CD4-positive, alpha-beta T cell treated with Interleukin-1 beta for 1 hour (primary cell): Measurements from ENCODE around the gene DDX11.
"Not testable (repeated sequence)": the region's sequence is repeated elsewhere in the genome, so short reads cannot be mapped to it uniquely, and the experiment has no call there.

Experiments used
- DNase-seq, 2 donors: peaks; one replicate each; pipeline ENCODE4 v3.0.0-alpha.2; 2020 to 2022

Gene DDX11

DNA sequence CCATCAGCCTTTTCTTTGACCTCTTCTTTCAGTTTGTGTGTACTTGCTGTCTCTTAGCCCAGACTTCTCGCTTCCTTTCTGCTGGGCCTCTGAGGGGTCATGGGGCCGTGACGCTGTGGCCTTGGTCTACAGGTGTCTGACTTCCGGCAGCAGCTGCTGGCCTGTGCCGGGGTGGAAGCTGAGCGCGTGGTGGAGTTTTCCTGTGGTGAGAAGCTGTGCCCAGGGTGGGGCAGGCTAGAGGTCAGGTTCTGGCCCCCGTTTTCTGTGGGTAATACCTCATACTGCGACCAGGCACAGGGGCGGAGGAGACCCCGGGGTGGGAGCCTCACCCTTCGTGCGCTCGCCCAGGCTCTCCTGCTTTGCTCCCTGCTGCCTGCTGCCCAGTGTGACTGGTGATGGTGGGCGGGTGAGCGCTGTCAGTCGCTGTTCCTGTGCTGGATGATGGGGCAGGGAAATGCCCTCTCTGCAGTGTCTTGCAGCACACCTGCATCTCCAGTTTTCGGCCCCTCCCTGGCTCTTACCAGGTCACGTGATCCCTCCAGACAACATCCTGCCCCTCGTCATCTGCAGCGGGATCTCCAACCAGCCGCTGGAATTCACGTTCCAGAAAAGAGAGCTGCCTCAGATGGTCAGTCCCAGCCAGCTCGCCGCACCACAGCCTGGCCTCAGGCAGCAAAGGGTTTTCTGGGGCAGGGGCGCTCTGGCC is 27.0 kb downstream of the DDX11 start:
- peak in 1 of 2 donors; percentile 28 for DNase-seq

GRCh38 chr12:31102125-31102524 is 28.5 kb downstream of the DDX11 start:
- DNase-seq: not testable (repeated sequence)

GRCh38 chr12:31102596-31102995 is 28.9 kb downstream of the DDX11 start:
- DNase-seq: not testable (repeated sequence)

GRCh38 chr12:31103561-31103975 is 29.9 kb downstream of the DDX11 start:
- not testable (repeated sequence) for DNase-seq

DNA sequence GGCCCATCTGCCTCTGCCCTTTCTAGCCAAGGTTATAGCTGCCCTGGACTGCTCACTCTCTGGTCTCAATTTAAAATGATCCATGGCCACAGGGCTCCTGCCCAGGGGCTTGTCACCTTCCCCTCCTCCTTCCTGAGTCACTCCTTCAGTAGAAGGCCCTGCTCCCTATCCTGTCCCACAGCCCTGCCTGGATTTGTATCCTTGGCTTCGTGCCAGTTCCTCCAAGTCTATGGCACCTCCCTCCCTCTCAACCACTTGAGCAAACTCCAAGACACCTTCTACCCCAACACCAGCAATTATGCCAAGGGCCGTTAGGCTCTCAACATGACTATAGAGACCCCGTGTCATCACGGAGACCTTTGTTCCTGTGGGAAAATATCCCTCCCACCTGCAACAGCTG is 30.6 kb downstream of the DDX11 start:
- not testable (repeated sequence) for DNase-seq

DNA sequence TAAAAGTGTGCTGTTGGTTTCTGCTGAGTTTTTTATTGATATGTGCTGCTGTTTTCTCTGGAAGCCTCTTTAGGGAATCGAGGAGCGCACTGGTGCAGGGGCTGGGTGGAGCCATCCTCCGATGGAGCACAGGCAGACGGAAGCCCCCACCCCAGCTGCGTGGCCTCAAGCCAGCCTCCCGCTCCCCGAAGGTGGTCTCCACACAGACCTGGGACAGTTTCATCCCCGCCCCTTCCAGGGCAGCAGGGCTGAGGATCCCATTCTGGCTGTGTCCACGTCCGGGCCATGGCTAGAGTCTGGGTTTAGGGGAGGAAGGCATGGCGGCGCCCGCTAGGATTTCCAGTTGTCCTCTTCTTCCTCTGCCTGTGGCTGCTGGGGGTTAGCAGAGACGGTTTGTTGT is 31.1 kb downstream of the DDX11 start:
- DNase-seq: not testable (repeated sequence)

DNA sequence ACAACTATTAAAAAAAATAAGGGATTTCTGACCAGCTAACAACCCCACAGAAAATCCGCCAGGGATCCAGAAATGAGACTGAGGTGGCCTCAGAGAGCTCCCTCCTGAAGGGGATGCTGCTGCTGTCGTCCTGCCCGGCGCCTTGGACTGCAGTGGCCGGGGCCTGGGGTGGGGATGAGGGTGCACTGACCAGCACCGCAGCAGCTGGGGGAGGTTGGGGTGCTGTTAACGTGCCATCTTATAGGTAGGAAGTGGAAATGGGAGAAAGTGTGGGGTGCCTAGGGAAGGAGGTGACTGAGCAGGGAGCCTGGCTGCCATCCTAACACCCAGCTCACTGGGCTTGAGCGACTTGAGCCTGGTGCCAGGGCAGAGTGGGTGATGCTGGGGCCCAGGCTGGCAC is 32.0 kb downstream of the DDX11 start:
- no peak for DNase-seq

- DNase-seq: no peak
Measured at GRCh38 chr12:31106101-31106803, 32.6 kb downstream of the DDX11 start.

DNA sequence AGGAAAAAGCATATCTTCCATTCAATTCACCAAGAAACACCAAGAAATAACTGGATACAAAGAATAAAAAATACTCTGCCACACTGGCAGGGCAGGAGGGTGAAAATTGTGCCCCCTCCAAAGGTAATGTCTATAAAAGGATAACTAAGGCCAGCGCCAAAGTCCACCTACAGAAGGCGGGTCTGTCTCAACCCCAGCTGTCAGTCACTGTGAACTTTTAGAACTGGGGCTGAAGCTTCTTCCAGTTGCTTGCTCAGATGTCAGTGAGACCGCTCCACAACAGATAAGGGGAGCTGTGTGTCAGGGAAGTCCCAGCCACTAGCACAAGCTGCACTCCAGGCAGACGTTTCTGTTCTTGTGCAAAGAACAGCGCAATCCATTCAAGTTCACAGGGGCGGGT is 36.1 kb downstream of the DDX11 start:
- not testable (repeated sequence) for DNase-seq

GRCh38 chr12:31110263-31110662 is 36.6 kb downstream of the DDX11 start:
- DNase-seq: not testable (repeated sequence)

- not testable (repeated sequence) for DNase-seq
Measured at GRCh38 chr12:31115092-31115601, 41.5 kb downstream of the DDX11 start.

DNA sequence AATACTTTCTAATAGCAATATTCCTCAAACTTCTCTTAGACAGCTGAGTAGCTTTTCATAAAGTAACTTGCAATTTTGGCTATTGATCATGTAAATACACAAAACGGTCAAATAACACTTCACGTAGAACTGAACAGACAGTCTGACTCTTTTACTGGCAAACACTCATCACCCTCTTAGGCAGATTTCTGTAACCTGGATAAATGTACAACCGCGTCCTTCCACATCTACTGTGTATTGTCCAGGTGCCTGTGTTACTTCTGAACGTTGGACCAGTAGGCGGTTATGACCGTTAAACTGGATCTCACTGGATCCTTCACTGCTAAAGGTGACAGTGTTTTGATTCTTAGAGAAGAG is 43.2 kb downstream of the DDX11 start:
- DNase-seq: not testable (repeated sequence)

DNA sequence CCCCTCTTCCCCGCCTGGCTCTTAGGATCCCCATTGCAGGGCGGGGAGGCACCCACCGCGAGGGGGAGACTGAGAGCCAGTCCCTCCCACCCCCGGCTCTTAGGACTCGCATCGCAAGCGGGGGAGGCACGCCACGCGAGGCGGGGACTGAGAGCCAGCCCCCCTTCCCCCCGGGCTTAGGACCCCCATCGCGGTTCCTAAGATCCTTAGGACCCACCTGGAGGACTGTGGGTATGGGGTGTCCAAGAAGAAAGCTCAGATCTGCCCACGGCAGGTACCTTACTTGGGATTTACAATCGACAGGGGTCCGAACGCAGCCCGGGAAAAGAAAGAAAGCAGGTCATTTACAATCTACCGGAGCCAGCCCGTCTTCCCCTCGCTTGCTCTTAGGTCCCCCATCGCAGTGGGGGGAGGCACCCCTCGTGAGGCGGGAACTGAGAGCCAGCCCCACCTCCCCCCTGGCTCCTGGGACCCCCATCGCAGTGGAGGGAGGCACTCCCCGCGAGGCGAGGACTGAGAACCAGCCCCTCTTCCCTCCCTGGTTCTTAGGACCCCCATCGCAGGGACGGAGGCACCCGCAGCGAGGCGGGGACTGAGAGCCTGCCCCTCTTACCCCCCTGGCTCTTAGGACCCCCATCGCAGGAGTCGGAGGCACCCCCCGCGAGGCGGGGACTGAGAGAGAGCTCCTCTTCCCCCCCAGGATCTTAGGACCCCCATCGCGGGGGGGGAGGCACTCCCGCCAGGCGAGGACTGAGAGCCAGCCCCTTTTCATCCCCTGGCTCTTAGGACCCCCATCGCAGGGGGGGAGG is 43.7 kb downstream of the DDX11 start:
- DNase-seq: peak; percentile 43 to 45

DNA sequence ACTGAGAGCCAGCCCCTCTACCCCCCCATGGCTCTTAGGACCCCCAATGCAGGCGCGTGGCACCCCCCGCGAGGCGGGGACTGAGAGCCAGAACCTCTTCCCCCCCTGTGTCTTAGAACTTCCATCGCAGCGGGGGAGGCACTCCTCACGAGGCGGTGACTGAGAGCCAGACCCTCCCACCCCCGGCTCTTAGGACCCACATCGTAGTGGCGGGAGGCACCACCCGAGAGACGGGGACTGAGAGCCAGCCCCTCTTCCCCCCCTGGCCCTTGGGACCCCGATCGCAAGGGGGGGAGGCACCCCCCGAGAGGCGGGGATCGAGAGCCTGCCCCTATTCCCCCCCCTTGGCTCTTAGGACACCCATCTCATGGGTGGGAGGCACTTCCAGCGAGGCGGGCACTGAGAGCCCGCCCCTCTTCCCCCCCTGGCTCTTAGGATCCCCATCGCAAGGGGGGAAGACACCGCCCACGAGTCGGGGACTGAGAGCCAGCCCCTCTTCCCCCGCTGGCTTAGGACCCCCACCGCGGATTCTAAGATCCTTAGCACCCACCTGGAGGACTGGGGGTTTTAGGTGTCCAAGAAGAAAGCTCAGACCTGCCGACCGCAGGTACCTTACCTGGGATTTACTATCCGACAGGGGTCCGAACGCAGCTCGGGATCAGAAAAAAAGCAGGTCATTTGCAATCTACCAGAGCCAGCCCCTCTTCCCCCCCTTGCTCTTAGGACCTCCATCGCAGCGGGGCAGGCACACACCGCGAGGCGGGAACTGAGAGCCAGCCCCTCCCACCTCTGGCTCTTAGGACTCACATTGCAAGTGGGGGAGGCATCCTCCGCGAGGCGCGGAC is 44.9 kb downstream of the DDX11 start:
- peak in 1 of 2 donors; percentile 42 for DNase-seq

DNA sequence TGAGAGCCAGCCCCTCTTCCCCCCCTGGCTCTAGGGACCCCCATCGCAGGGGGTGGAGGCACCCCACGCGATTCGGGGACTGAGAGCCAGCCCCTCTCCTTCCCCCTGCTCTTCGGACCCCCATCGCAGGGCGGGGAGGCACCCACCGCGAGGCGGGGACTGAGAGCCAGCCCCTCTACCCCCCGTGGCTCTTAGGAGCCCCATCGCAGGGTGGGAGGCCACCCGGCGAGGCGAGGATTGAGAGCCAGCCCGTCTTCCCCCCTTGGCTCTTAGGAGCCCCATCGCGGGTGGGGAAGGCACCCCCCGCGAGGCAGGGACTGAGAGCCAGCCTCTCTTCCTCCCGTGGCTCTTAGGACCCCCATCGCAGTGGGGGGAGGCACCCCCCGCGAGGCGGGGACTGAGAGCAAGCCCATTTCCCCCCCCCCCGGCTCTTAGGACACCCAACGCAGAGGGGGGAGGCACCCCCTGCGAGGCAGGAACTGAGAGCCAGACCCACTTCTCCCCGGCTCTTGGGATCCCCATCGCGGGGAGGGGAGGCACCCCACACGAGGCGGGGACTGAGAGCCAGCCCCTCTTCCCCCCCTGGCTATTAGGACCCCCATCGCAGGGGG is 45.6 kb downstream of the DDX11 start:
- DNase-seq: no peak

- DNase-seq: no peak
Measured at GRCh38 chr12:31119803-31120211, 46.1 kb downstream of the DDX11 start.

- no peak for DNase-seq
Measured at GRCh38 chr12:31120392-31121008, 46.8 kb downstream of the DDX11 start.

- DNase-seq: not testable (repeated sequence)
Measured at GRCh38 chr12:31121022-31121728, 47.5 kb downstream of the DDX11 start.

- DNase-seq: no peak
Measured at GRCh38 chr12:31122481-31122880, 48.8 kb downstream of the DDX11 start.

- DNase-seq: not testable (repeated sequence)
Measured at GRCh38 chr12:31124158-31124557, 50.5 kb downstream of the DDX11 start.

- DNase-seq: not testable (repeated sequence)
Measured at GRCh38 chr12:31125171-31125570, 51.5 kb downstream of the DDX11 start.
